Suprapubic skin (tissue), 4 donors: ENCODE results near the gene ITLN2. TPM values are rescaled to one million over a fixed set of nuclear protein-coding genes. Genes with fewer than 3 reads are reported as not detected.
"Not testable (repeated sequence)": the region's sequence is repeated elsewhere in the genome, so short reads cannot be mapped to it uniquely, and the experiment has no call there.

Experiments used
- DNase-seq, 2 donors: peaks; one replicate each; pipeline ENCODE4 v3.0.0-alpha.2; 2019; ENCODE audit warnings: low spot score in 2 of 2
- H3K27ac ChIP-seq: fragments of 200-600 bp; sonication (generic); one replicate; pipeline ENCODE4 v1.5.1; 2019
- H3K27me3 ChIP-seq: fragments of 200-600 bp; sonication (generic); one replicate; pipeline ENCODE4 v1.5.1; 2019
- H3K36me3 ChIP-seq: fragments of 200-600 bp; sonication (generic); one replicate; pipeline ENCODE4 v1.5.1; 2019
- H3K4me1 ChIP-seq: fragments of 200-600 bp; sonication (generic); one replicate; pipeline ENCODE4 v1.5.1; 2019
- H3K4me3 ChIP-seq: fragments of 200-600 bp; sonication (generic); one replicate; pipeline ENCODE4 v1.5.1; 2019; ENCODE audit warnings: mild to moderate bottlenecking
- H3K9me3 ChIP-seq: fragments of 200-600 bp; sonication (generic); one replicate; pipeline ENCODE4 v1.5.1; 2019
- CTCF ChIP-seq, 2 donors: fragments of 200-600 bp in 1 of 2; fragments of 450-650 bp in 1 of 2; sonication (generic) in 1 of 2; IDR thresholded peaks; one replicate each; pipeline ENCODE4 v1.5.1; 2016 to 2019; ENCODE audit warnings: antibody characterized with exemption in 2 of 2, mild to moderate bottlenecking in 1 of 2, moderate library complexity in 1 of 2
- EP300 ChIP-seq: sonication (generic); formaldehyde crosslinking; IDR thresholded peaks from one replicate; pipeline ENCODE4 v1.6.1; 2017; ENCODE audit warnings: antibody characterized with exemption
- POLR2A ChIP-seq, 2 donors: fragments of 450-650 bp; IDR thresholded peaks; one replicate each; pipeline ENCODE4 v1.6.1; 2017; ENCODE audit warnings: antibody characterized with exemption in 2 of 2, mild to moderate bottlenecking in 2 of 2, moderate library complexity in 2 of 2
- POLR2AphosphoS5 ChIP-seq, 3 donors: sonication (generic); formaldehyde crosslinking; IDR thresholded peaks; one replicate each; pipeline ENCODE4 v1.6.1; 2017; ENCODE audit warnings: antibody characterized with exemption in 3 of 3
- WGBS: methylation state at CpG from one replicate; pipeline ENCODE4 v1.1.5; 2018; 5-methylcytosine and 5-hydroxymethylcytosine counted together
- total RNA-seq, 4 donors: library from RNA; depleted of rRNA; stranded (reverse); fragments of >200 nt; gene quantifications; one replicate each; pipeline ENCODE4 v1.1.0, GENCODE V29; 2016

ITLN2 gene
- total RNA-seq, 4 donors from 2014 or later, result 0.55 to 1.2 TPM; not detected in 2

GRCh38 chr1:160945079-160945478, 9.5 kb downstream of the ITLN2 start:
- peaks cover 5% of the 10 kb centered on the region for H3K27me3 ChIP-seq
- no peak for TF ChIP-seq POLR2A (IDR thresholded peaks at IDR 0.05)
- TF ChIP-seq POLR2AphosphoS5 (IDR thresholded peaks at IDR 0.05), result no peak
- TF ChIP-seq CTCF (IDR thresholded peaks at IDR 0.05), result no peak
- H3K4me3 ChIP-seq, result no peak overlapping the region
- H3K9me3 ChIP-seq, result no peaks in the 10 kb centered on the region
- 84% methylated on average over 15 of the region's 15 CpGs for WGBS
- H3K36me3 ChIP-seq, result no peaks in the 10 kb centered on the region
- DNase-seq, result no peak
- no peak overlapping the region for H3K27ac ChIP-seq
- no peaks in the 10 kb centered on the region for H3K4me1 ChIP-seq

GRCh38 chr1:160942926-160943325, 11.7 kb downstream of the ITLN2 start:
- Histone ChIP-seq H3K9me3 (no peaks in the 10 kb centered on the region), H3K36me3 (no peaks in the 10 kb centered on the region), H3K4me3 (no peak overlapping the region), H3K27me3 (peaks cover 5% of the 10 kb centered on the region), H3K27ac (no peak overlapping the region), H3K4me1 (no peaks in the 10 kb centered on the region)
- 78% methylated on average over 3 of the region's 3 CpGs for WGBS
- no peak for DNase-seq
- TF ChIP-seq POLR2AphosphoS5 (IDR thresholded peaks at IDR 0.05) (no peak), EP300 (no peak), POLR2A (IDR thresholded peaks at IDR 0.05) (no peak), CTCF (IDR thresholded peaks at IDR 0.05) (no peak)

- not testable (repeated sequence) for H3K27ac ChIP-seq, H3K36me3 ChIP-seq, H3K4me1 ChIP-seq, H3K27me3 ChIP-seq, DNase-seq, H3K9me3 ChIP-seq, H3K4me3 ChIP-seq
- 98% methylated on average over 16 of the region's 19 CpGs for WGBS
These were observed 17.9 kb downstream of the ITLN2 start for GRCh38 chr1:160936666-160937065.

GRCh38 chr1:160935527-160936258, 18.9 kb downstream of the ITLN2 start:
- DNase-seq, result no peak
- Histone ChIP-seq H3K36me3 (no peaks in the 10 kb centered on the region), H3K4me3 (no peak overlapping the region), H3K27me3 (no peaks in the 10 kb centered on the region), H3K4me1 (no peaks in the 10 kb centered on the region), H3K27ac (no peak overlapping the region), H3K9me3 (no peaks in the 10 kb centered on the region)
- 87% methylated on average over 12 of the region's 12 CpGs for WGBS
- no peak for TF ChIP-seq POLR2AphosphoS5 (IDR thresholded peaks at IDR 0.05)
- TF ChIP-seq EP300, result no peak
- TF ChIP-seq POLR2A (IDR thresholded peaks at IDR 0.05), result no peak
- TF ChIP-seq CTCF (IDR thresholded peaks at IDR 0.05), result no peak

GRCh38 chr1:160933305-160933704, 21.3 kb downstream of the ITLN2 start:
- not testable (repeated sequence) for H3K27ac ChIP-seq, H3K4me3 ChIP-seq, DNase-seq, H3K27me3 ChIP-seq, H3K36me3 ChIP-seq, H3K9me3 ChIP-seq, H3K4me1 ChIP-seq
- 92% methylated on average over 8 of the region's 31 CpGs for WGBS

GRCh38 chr1:160925652-160926244, 28.9 kb downstream of the ITLN2 start:
- TF ChIP-seq POLR2A (IDR thresholded peaks at IDR 0.05), result no peak
- no peak for TF ChIP-seq EP300
- no peak for TF ChIP-seq CTCF (IDR thresholded peaks at IDR 0.05)
- no peak for TF ChIP-seq POLR2AphosphoS5 (IDR thresholded peaks at IDR 0.05)
- no peak overlapping the region for H3K4me3 ChIP-seq
- no peak for DNase-seq
- H3K36me3 ChIP-seq, result no peaks in the 10 kb centered on the region
- 62% methylated on average over 5 of the region's 5 CpGs for WGBS
- H3K27ac ChIP-seq, result no peak overlapping the region
- no peaks in the 10 kb centered on the region for H3K4me1 ChIP-seq
- H3K9me3 ChIP-seq, result peaks cover 5% of the 10 kb centered on the region
- no peaks in the 10 kb centered on the region for H3K27me3 ChIP-seq
